GM04503 (cell line): ENCODE measurements around the gene RBMS2.
"Not testable (repeated sequence)": the region's sequence is repeated elsewhere in the genome, so short reads cannot be mapped to it uniquely, and the experiment has no call there.

Experiments used
- DNase-seq: peaks from one replicate; pipeline ENCODE4 v3.0.0-alpha.2; 2012; ENCODE audit warnings: low read depth

The RBMS2 gene

GRCh38 chr12:56517854-56518253 is 3.8 kb upstream of the RBMS2 start:
- no peak for DNase-seq

- DNase-seq: no peak
Observed at GRCh38 chr12:56518570-56518969, 3.0 kb upstream of the RBMS2 start.

DNA sequence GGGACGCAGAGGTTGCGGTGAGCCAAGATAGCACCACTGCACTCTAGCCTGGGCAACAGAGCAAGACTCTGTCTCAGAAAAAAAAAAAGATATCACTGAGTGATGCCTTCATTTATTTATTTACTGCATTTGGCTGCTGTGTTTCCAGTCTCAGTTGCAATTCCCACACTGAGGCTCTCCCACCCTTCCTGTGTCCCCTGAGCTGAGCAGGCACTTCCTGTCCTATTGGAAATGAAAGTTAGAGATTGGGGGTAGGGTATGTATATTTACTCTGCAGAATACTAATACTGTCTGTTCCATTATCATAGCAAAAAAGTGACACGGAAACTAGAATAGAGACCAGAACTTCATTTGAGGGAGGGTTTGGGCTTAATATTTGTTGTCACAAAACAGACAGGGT is 1.6 kb upstream of the RBMS2 start:
- no peak for DNase-seq

DNA sequence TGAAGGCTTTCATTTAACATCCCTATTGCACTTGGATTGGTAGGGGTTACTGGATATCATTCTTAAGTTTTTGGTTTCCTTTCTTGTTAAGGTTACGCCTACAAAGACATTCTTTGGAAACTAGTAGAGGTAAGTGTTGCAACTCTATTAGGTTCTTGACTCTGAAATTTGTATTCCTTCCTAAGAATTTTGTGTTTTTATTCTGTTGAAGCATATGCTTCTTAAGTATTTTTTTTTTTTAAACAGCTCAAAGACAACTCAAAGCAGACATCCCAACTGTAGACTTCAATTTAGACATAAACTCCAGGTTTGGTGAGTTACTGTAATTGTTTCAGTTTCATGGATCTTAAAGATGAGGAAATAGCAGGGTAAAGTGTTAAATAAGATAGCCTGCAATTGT is 1.1 kb upstream of the RBMS2 start:
- DNase-seq: no peak

GRCh38 chr12:56521209-56521589 is 421 bp upstream of the RBMS2 start:
- no peak for DNase-seq

DNA sequence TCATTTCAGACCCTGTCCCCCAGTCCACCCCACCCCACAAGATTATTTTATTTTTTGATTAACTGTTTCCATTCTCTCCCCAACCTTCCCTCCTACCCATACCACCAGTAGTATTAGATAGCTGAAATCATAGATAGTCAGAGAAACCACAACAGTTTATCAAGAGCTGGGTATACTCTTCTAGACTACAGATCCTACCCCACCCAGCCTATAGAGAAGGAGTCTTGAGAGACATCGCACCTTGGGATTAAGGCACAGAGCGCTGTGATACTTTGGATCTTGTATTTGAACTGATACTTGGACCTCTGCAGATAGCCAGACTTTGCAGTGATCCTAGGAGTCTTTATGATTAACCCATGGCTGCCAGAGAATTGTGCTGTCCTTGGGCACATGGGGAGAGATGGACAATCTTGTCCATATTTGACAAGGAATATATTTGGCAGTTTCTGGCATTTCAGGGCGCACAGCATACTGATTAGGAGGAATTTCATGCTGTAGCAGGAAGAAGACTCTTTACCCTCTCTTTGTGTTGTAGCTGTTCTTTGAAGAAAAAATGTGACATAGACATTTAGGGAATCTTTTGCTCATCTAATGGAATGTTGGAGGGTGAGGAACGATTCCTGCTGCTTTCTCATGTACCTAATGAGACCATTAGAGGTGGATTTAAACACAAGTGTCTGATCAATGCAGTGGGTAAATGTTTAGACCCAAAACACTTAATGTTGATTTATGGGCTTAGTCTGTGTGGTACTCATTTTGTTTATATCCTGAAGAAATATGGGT is 982 bp downstream of the RBMS2 start:
- no peak for DNase-seq

GRCh38 chr12:56528846-56529245 is 7.2 kb downstream of the RBMS2 start:
- DNase-seq: no peak

DNA sequence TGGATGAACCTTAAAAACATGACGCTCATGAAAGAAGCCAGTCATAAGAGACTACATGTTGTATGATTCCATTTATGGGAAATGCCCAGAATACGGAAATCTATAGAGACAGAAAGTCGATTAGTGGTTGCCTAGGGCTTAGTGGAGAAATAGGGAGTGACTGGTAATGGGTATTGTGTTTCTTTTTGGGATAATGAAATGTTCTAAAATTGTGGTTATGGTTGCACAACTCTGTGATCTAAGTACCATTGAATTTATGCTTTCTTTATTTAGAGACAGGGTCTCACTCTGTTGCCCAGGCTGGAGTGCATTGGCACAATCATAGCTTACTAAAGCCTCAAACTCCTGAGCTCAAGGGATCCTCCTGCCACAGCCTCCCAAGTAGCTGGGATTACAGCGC is 8.0 kb downstream of the RBMS2 start:
- DNase-seq: no peak

DNA sequence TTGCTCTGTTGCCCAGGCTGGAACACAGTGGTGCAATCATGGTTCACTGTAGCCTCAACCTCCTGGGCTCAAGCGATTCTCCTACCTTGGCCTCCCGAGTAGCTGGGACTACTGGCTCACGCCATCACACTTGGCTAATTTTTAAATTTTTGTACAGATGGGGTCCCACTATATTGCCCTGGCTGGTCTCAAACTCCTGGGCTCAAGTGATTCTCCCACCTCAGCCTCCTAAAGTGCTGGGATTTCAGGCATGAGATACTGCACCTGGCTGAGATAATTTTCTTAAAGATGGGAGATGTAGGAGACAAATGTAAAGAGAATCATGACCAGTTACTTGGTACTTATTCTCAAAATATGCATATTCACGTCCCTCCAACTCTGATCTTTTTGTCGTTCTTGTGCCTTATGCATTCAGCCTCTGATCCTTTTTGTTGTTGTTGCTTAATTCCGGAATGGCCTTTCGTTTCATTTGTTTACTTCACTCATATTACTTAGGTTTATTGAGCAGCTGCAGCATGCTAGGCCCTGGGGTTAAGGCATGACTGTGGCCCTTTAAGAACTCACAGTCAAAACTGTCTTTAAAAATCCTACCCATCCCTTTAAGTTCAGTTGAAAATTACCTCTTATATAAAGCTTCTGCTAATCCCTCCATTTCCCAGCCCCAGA is 8.9 kb downstream of the RBMS2 start:
- no peak for DNase-seq

DNA sequence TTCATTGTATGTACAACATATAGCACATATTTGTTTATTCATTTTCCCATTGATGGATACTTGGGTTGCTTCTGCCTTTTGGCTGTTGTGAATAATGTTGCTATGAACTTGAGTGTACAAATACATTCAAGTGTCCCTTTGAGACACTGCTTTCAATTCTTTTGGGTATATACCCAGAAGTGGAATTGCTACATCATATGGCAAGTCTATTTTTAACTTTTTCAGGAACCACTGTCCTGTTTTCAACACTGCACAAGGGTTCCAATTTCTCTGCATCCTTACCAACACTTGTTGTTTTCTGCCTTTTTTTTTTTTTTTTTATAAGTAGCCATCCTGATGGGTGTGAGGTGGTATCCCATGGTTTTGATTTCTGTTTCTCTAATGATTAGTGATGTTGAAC is 15.9 kb downstream of the RBMS2 start:
- DNase-seq: no peak

- no peak for DNase-seq
Observed at GRCh38 chr12:56541631-56542030, 20.0 kb downstream of the RBMS2 start.

DNA sequence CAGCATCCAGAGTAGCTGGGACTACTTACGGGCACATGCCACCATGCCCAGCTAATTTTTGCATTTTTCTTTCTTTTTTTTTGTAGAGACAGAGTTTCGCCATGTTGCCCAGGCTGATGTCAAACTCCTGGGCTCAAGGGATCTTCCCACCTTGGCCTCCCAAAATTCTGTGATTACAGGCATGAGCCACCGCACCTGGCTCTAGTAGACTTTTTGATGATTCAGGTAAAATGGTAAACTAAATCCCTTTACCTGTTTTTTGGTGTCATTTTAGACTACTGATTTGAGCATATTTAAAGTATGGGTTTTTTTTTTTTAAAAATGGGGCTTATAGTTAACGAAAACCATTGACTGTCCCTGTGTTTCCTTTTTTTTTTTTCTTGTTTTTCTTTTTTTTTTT is 20.5 kb downstream of the RBMS2 start:
- no peak for DNase-seq

GRCh38 chr12:56545023-56545604 is 23.5 kb downstream of the RBMS2 start:
- DNase-seq: no peak

DNA sequence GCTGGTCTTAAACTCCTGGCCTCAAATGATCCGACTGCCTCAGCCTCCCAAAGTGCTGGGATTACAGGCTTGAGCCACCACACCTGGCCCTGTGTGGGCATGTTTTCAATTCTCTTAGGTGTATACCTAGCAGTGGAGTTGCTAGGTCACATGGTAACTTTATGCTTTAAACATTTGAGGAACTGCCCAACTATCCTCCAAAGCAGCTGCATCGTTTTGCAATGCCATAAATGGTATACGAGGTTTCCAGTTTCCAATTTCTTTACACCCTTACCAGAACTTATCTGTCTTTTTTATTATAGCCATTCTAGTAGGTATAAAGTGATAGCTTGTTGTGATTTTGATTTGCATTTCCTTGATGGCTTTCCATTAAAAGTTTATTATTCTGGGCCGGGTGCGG is 25.1 kb downstream of the RBMS2 start:
- no peak for DNase-seq

DNA sequence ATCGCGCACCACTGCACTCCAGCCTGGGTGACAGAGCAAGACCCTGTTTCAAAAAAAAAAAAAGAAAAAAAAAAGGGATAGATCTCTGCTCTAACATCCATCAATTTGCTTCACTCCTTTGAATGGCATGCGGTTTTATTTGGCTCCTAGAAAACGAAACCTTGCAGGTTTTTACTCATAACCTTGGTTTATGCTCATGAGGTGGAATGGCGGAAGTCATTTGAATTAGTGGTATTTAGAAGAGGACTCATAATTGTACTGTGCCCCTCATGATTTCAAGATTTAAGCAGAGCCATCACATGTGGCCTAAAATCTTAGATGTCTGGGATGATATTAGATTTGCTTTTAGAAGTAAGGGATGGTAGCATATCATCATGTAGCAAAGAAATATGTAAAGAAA is 29.4 kb downstream of the RBMS2 start:
- DNase-seq: no peak

DNA sequence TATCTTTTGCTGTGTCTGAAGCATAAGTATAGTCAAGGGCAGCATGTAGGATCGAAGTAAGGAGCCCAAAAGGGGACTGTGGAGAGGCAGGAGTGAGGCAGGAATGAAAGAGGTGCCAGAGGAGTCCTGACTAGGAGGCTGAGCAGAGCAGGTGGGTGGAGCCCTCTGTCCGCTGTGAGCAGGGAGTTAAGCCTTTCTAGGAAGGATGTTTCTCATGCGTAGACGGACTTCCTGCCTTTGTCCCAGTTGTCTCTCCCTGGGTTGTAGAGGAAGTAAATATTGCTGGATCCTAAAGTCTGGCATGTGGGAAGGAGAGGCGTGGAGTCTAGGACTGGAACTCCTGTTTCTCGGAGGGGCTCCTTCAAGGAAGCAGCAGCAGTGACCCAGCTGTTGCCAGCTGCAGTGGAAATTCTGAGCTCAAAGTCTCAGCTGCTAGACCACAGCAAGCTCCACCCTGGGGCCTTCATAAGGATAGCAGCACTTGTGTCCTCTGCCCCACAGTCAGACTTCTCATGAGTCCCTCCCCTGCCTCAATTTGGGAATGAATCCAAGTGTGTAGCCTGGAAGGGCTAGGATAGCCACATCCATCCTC is 44.0 kb downstream of the RBMS2 start:
- DNase-seq: no peak

- no peak for DNase-seq
Observed at GRCh38 chr12:56568146-56568545, 46.5 kb downstream of the RBMS2 start.

GRCh38 chr12:56571121-56571520 is 49.5 kb downstream of the RBMS2 start:
- DNase-seq: no peak

GRCh38 chr12:56572288-56572687 is 50.7 kb downstream of the RBMS2 start:
- no peak for DNase-seq

- DNase-seq: no peak
Observed at GRCh38 chr12:56574210-56574609, 52.6 kb downstream of the RBMS2 start.

DNA sequence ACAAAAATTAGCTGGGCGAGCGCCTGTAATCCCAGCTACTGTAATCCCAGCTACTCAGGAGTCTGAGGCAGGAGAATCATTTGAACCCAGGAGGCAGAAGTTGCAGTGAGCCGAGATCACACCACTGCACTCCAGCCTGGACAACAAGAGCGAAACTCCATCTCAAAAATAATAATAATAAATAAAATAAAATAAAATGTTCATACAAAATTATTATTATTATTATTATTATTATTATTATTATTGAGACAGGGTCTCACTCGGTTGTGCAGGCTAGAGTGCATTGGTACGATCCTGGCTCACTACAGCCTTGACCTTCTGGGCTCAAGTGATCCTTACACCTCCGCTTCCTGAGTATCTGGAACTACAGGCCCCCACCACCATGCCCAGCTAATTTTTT is 55.6 kb downstream of the RBMS2 start:
- DNase-seq: not testable (repeated sequence)

DNA sequence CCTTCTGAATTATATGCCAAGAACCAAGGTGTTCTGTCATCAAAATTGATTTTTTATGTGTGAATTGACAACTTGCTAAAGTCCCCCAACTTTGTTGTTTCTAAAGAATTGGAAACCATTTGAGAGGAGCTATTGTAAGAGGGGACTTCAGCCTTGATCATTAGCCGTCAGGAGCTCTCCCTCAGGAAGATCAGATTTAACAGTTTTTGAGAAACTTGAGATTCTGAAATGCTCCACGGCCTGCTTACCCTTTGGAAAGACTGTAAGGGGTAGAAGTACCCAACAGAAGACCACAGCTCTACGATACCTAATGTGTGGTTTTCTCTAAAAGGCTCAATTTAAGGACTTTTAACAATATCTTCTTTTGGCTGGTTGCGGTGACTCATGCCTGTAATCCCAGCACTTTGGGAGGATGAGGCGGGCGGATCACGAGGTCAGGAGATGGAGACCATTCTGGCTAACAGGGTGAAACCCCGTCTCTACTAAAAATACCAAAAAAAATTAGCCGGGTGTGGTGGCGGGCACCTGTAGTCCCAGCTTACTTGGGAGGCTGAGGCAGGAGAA is 57.4 kb downstream of the RBMS2 start:
- no peak for DNase-seq
